ENCODE measurements around the gene DHX15. TPM values are rescaled to one million over a fixed set of nuclear protein-coding genes. Genes with fewer than 3 reads are reported as not detected.
A peak's percentile ranks its signal among the peaks of the same experiment; 100 is the strongest.

The DHX15 gene
- total RNA-seq, 1 experiment from 2014 or later, result 240 TPM

- TF ChIP-seq, protein P1, sequence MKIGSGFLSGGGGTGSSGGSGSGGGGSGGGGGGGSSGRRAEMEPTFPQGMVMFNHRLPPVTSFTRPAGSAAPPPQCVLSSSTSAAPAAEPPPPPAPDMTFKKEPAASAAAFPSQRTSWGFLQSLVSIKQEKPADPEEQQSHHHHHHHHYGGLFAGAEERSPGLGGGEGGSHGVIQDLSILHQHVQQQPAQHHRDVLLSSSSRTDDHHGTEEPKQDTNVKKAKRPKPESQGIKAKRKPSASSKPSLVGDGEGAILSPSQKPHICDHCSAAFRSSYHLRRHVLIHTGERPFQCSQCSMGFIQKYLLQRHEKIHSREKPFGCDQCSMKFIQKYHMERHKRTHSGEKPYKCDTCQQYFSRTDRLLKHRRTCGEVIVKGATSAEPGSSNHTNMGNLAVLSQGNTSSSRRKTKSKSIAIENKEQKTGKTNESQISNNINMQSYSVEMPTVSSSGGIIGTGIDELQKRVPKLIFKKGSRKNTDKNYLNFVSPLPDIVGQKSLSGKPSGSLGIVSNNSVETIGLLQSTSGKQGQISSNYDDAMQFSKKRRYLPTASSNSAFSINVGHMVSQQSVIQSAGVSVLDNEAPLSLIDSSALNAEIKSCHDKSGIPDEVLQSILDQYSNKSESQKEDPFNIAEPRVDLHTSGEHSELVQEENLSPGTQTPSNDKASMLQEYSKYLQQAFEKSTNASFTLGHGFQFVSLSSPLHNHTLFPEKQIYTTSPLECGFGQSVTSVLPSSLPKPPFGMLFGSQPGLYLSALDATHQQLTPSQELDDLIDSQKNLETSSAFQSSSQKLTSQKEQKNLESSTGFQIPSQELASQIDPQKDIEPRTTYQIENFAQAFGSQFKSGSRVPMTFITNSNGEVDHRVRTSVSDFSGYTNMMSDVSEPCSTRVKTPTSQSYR (CRISPR knock-in tag; IDR thresholded peaks at IDR 0.05), result no peak
- no peak for TF ChIP-seq SMAD4 (CRISPR knock-in tag; IDR thresholded peaks at IDR 0.05)
Measured at GRCh38 chr4:24535399-24535798, 49.0 kb downstream of the DHX15 start (continued).

DNA sequence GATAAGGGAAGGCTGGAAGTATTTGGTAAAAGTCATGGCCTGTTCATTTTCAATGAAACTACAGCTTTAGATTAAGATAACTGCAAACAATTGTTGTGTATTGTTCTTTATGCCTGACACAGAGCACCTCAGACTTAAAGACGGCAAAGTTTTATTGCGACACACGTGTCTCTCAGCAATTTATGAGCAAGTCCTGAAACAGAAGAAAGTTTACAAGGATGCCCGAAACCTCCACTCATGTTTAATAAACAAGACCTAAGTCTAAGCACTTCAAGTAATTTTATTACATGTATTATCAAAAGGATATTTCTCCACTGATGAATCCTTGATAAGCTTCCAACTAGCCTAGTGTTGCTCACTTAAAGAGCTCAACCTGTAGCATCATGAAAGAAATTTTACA lies 51.0 kb downstream of the DHX15 start:
- DNase-seq (ENCODE audit: low spot score) (no peak), ATAC-seq (no peak)
- no peaks in the 10 kb centered on the region for H3K27me3 Mint-ChIP-seq (ENCODE audit: low read depth)
- ChIA-PET CTCF (no interaction called here), POLR2A (no interaction called here)
- peak overlapping the region; percentile 73; the same call in 1 of the 2 replicates for H3K27ac Mint-ChIP-seq
- TF ChIP-seq TEAD4 (CRISPR knock-in tag; IDR thresholded peaks at IDR 0.05) (no peak), ATF2 (CRISPR knock-in tag; IDR thresholded peaks at IDR 0.05; ENCODE audit: borderline replicate concordance, low read depth) (no peak), NFE2L1 (CRISPR knock-in tag; IDR thresholded peaks at IDR 0.05) (no peak), SP1 (CRISPR knock-in tag; conservative IDR thresholded peaks at IDR 0.05) (no peak), IRF2 (CRISPR knock-in tag; IDR thresholded peaks at IDR 0.05; ENCODE audit: borderline replicate concordance, low read depth) (no peak), E2F5 (CRISPR knock-in tag; IDR thresholded peaks at IDR 0.05) (no peak), SOX15 (CRISPR knock-in tag; IDR thresholded peaks at IDR 0.05) (no peak)
- H3K36me3 Mint-ChIP-seq, result peaks cover 65% of the 10 kb centered on the region
- H3K4me1 Mint-ChIP-seq, result peaks cover 21% of the 10 kb centered on the region
- H3K4me3 Mint-ChIP-seq, result no peak overlapping the region
- no peaks in the 10 kb centered on the region for H3K9me3 Mint-ChIP-seq

GRCh38 chr4:24529555-24529954 lies 54.8 kb downstream of the DHX15 start:
- Mint-ChIP-seq H3K36me3 (peaks cover 84% of the 10 kb centered on the region), H3K4me1 (peaks cover 8% of the 10 kb centered on the region), H3K27me3 (ENCODE audit: low read depth) (no peaks in the 10 kb centered on the region), H3K4me3 (no peak overlapping the region), H3K27ac (0 out of 2 replicates have a peak overlapping the region, but pooled peaks have one; percentile 83), H3K9me3 (no peaks in the 10 kb centered on the region)
- POLR2A ChIA-PET, result no interaction called here
- ATAC-seq (no peak), DNase-seq (ENCODE audit: low spot score) (no peak)
- CTCF ChIA-PET, result no interaction called here
- no peak for TF ChIP-seq E2F1 (CRISPR knock-in tag; IDR thresholded peaks at IDR 0.05)
- TF ChIP-seq, protein P2, sequence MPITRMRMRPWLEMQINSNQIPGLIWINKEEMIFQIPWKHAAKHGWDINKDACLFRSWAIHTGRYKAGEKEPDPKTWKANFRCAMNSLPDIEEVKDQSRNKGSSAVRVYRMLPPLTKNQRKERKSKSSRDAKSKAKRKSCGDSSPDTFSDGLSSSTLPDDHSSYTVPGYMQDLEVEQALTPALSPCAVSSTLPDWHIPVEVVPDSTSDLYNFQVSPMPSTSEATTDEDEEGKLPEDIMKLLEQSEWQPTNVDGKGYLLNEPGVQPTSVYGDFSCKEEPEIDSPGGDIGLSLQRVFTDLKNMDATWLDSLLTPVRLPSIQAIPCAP (CRISPR knock-in tag; IDR thresholded peaks at IDR 0.05), result no peak
- TF ChIP-seq, protein P3, sequence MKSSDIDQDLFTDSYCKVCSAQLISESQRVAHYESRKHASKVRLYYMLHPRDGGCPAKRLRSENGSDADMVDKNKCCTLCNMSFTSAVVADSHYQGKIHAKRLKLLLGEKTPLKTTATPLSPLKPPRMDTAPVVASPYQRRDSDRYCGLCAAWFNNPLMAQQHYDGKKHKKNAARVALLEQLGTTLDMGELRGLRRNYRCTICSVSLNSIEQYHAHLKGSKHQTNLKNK (CRISPR knock-in tag; IDR thresholded peaks at IDR 0.05), result no peak
- TF ChIP-seq EMX1 (CRISPR knock-in tag; IDR thresholded peaks at IDR 0.05), result no peak
- TF ChIP-seq OVOL2 (CRISPR knock-in tag; IDR thresholded peaks at IDR 0.05; ENCODE audit: borderline replicate concordance), result no peak
- TF ChIP-seq ATF2 (CRISPR knock-in tag; IDR thresholded peaks at IDR 0.05; ENCODE audit: borderline replicate concordance, low read depth), result no peak
- no peak for TF ChIP-seq PRDM15 (CRISPR knock-in tag; IDR thresholded peaks at IDR 0.05)
- TF ChIP-seq ATF1 (CRISPR knock-in tag; IDR thresholded peaks at IDR 0.05), result no peak
- TF ChIP-seq, protein P4, sequence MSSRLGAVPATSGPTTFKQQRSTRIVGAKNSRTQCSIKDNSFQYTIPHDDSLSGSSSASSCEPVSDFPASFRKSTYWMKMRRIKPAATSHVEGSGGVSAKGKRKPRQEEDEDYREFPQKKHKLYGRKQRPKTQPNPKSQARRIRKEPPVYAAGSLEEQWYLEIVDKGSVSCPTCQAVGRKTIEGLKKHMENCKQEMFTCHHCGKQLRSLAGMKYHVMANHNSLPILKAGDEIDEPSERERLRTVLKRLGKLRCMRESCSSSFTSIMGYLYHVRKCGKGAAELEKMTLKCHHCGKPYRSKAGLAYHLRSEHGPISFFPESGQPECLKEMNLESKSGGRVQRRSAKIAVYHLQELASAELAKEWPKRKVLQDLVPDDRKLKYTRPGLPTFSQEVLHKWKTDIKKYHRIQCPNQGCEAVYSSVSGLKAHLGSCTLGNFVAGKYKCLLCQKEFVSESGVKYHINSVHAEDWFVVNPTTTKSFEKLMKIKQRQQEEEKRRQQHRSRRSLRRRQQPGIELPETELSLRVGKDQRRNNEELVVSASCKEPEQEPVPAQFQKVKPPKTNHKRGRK (CRISPR knock-in tag; IDR thresholded peaks at IDR 0.05; ENCODE audit: borderline replicate concordance), result no peak
- TF ChIP-seq, protein P5, sequence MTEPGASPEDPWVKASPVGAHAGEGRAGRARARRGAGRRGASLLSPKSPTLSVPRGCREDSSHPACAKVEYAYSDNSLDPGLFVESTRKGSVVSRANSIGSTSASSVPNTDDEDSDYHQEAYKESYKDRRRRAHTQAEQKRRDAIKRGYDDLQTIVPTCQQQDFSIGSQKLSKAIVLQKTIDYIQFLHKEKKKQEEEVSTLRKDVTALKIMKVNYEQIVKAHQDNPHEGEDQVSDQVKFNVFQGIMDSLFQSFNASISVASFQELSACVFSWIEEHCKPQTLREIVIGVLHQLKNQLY (CRISPR knock-in tag; IDR thresholded peaks at IDR 0.05), result no peak
